ENCODE data around the gene LSM14B. TPM values are rescaled to one million over a fixed set of nuclear protein-coding genes. Genes with fewer than 3 reads are reported as not detected.

The LSM14B gene
- total RNA-seq, 1 experiment from 2014 or later: 51.3 TPM

DNA sequence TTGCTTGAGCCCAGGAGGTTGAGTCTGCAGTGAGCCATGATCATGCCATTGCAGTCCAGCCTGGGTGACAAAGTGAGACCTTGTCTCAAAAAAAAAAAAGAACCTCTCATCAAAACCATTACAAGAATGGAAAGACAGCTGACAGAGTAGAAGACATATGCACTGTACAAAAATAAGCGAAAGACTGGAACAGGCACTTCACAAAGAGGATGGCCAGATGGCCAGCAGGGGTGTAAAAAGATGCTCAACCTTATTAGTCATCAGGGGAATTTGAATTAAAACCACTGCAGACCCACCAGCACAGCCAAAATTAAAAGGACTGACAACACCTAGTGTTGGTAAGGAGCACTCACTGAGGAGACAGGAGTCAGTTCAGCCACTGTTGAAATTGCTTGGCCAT is 43.1 kb upstream of the LSM14B start:
- H3K27me3 ChIP-seq (ENCODE audit: insufficient read depth, low read length): no peaks in the 10 kb centered on the region
- H3K9me3 ChIP-seq (ENCODE audit: control insufficient read depth in 1 of 2, insufficient read depth in 1 of 2, low read depth in 1 of 2, low read length in 2 of 2): peaks cover 0 to 11% of the 10 kb centered on the region in 2 experiments; a peak in 3 of 4 replicates
- TF ChIP-seq ZBTB33 (IDR thresholded peaks at IDR 0.05; ENCODE audit: extremely low read depth, insufficient replicate concordance, low read length) (no peak), EGR1 (IDR thresholded peaks at IDR 0.05; ENCODE audit: low read depth) (no peak), EZH2phosphoT487 (IDR thresholded peaks at IDR 0.05; ENCODE audit: borderline replicate concordance) (no peak), EZH2 (IDR thresholded peaks at IDR 0.05) (no peak), POLR2A (IDR thresholded peaks at IDR 0.05; ENCODE audit: borderline replicate concordance, extremely low read depth, insufficient read depth, insufficient read length) (no peak), CBX3 (IDR thresholded peaks at IDR 0.05; ENCODE audit: low read depth) (no peak), ZFX (IDR thresholded peaks at IDR 0.05) (no peak), REST (IDR thresholded peaks at IDR 0.05; ENCODE audit: low read depth) (no peak), SRF (IDR thresholded peaks at IDR 0.05; ENCODE audit: low read depth) (no peak), CEBPB (IDR thresholded peaks at IDR 0.05; ENCODE audit: low read depth) (no peak), RAD21 (IDR thresholded peaks at IDR 0.05; ENCODE audit: low read depth) (no peak)
- TF ChIP-seq, protein P1, sequence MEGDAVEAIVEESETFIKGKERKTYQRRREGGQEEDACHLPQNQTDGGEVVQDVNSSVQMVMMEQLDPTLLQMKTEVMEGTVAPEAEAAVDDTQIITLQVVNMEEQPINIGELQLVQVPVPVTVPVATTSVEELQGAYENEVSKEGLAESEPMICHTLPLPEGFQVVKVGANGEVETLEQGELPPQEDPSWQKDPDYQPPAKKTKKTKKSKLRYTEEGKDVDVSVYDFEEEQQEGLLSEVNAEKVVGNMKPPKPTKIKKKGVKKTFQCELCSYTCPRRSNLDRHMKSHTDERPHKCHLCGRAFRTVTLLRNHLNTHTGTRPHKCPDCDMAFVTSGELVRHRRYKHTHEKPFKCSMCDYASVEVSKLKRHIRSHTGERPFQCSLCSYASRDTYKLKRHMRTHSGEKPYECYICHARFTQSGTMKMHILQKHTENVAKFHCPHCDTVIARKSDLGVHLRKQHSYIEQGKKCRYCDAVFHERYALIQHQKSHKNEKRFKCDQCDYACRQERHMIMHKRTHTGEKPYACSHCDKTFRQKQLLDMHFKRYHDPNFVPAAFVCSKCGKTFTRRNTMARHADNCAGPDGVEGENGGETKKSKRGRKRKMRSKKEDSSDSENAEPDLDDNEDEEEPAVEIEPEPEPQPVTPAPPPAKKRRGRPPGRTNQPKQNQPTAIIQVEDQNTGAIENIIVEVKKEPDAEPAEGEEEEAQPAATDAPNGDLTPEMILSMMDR (IDR thresholded peaks at IDR 0.05 in 2 of 3, conservative IDR thresholded peaks at IDR 0.05 in 1 of 3; ENCODE audit: borderline replicate concordance in 1 of 3, insufficient read depth in 1 of 3, low read depth in 2 of 3, low read length in 2 of 3): no peak
- intact Hi-C loops (cut with micrococcal nuclease): no loop called here
- RAD21 ChIA-PET (ENCODE audit: low non-redundant PET in 1 of 2, low total read pairs in 2 of 2, uncharacterized antibody in 2 of 2, unreplicated experiment in 2 of 2): no interaction called here
- no peaks in the 10 kb centered on the region for H3K79me2 ChIP-seq (ENCODE audit: insufficient read depth, low read length)
- no peak overlapping the region for H3K4me3 ChIP-seq (replicated peaks in 1 of 2; ENCODE audit: low read depth in 1 of 2, low read length in 2 of 2)
- BruUV-seq (replicated peaks): no TSS peak
- DNase-seq (ENCODE audit: low read depth, low spot score) (no peak), ATAC-seq (no peak)
- H3K4me2 ChIP-seq (ENCODE audit: low read length): no peak overlapping the region
- H3K36me3 ChIP-seq (ENCODE audit: control insufficient read depth in 1 of 2, insufficient read depth in 2 of 2, low read length in 2 of 2): no peaks in the 10 kb centered on the region
- H2AFZ ChIP-seq (ENCODE audit: low read depth, low read length, poor library complexity, severe bottlenecking): no peak overlapping the region
- POLR2A ChIA-PET: no interaction called here
- no peaks in the 10 kb centered on the region for H4K20me1 ChIP-seq (ENCODE audit: insufficient read depth)
- H3K27ac ChIP-seq (ENCODE audit: low read depth, low read length): no peak overlapping the region
- no peak overlapping the region for H3K9ac ChIP-seq (ENCODE audit: low read length)
- no peaks in the 10 kb centered on the region for H3K9me2 ChIP-seq (ENCODE audit: insufficient read depth)
- CTCF ChIA-PET: no interaction called here
- no peaks in the 10 kb centered on the region for H3K4me1 ChIP-seq (ENCODE audit: control insufficient read depth in 1 of 2, insufficient read depth in 2 of 2, low read length in 2 of 2)
